Activated T-cell treated with anti-CD3 and anti-CD28 coated beads for 48 hours (primary cell): ENCODE data around the gene TAX1BP1.
A peak's percentile ranks its signal among the peaks of the same experiment; 100 is the strongest.
"Not testable (repeated sequence)": the region's sequence is repeated elsewhere in the genome, so short reads cannot be mapped to it uniquely, and the experiment has no call there.

Source experiments
- DNase-seq: peaks from one replicate; pipeline ENCODE4 v3.0.0-alpha.2; 2020; ENCODE audit warnings: low read depth

TAX1BP1 gene

DNA sequence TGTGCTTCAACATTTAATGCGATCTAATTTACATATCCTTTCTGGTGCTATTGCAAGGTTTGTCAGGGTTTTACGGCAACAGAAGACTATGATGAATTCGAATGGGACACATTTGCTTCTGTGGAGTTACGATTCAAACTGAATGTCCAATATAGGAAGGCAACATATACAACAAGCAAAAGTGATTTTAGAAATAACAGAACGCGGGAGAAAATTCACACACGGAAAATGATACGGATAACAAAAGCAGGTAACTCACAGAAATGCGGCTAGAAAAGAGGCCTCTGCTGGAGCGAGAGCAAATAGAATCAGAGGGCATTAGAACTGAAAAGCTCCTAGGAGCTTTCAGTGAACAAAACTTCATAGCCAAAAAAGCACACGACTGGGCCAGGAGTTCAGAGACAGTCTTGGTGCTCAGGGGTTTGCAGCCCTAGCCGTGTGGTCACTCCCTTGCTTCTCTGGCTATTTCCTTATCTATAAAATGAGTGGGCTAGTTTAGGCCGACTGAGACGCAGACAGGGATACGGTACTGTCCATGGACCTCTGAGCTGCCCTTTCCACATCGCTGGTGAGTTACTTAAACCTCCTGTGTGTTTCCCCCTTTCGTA lies 557 bp upstream of the TAX1BP1 start:
- peak; percentile 3 for DNase-seq

DNA sequence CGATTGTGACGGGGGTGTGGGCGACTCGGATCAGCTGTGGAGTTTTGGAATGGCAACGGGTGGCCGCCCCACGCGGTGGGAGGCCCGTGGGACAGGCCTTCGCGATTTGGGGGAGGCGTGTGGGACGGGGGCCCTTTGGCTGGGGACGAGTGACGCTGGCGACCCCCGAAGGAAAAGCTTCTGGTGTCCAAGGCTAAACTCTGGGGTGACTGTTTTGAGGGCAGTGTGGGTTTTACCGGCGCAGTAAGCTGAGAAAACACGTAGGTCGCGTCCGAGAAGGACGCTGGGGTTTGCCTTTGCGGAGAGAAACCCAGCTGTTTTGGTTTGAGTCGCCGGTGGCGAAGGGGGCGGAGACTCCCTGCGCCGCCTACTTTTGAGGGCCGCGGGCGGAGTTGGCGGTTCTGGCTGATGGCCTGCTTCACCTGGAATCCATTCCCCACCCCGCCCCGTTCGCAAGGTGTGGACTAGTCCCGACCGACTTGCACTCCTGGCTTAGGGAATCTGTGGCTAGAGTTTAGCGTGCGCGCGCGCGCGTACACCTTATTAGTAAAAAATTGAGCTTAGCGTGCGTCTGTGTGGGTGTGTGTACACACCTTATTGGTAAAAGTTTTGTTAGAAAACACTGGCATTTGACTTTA lies 606 bp downstream of the TAX1BP1 start:
- peak; percentile 85 for DNase-seq

DNA sequence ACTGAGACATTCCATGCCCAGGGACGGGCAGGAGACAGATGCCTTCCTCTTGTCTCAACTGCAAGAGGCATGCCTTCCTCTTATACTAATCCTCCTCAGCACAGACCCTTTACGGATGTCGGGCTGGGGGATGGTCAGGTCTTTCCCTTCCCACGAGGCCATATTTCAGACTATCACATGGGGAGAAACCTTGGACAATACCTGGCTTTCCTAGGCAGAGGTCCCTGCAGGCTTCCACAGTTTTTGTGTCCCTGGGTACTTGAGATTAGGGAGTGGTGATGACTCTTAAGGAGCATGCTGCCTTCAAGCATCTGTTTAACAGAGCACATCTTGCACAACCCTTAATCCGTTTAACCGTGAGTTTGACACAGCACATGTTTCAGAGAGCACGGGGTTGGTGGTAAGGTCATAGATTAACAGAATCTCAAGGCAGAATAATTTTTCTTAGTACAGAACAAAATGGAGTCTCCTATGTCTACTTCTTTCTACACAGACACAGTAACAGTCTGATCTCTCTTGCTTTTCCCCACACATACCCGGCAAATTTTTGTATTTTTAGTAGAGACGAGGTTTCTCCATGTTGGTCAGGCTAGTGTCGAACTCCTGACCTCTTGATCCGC lies 2.2 kb downstream of the TAX1BP1 start:
- DNase-seq = not testable (repeated sequence)

DNA sequence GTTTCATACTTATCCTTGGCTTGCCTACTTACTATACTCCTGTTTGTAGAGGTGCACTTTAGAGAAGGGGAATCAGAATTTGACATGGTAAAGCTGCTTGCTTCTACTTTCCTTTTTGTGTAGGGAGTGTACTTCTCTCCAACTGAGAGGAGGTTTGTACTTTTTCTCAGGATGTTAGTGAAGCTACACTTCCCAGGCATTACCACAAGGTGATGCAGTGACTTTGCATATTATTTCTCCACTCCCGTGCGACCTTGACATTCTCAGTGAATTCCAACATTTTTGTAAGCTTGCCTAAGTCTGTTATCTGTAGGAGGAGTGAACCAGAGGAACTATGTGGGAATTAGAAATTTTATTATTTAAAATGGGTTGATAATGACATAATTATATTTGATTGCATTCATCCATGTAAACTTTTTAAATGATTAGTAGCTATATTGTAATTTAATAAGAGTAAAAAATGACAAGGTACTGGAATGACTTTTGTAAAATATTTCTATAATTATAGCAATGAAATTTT lies 5.2 kb downstream of the TAX1BP1 start:
- no peak for DNase-seq

DNA sequence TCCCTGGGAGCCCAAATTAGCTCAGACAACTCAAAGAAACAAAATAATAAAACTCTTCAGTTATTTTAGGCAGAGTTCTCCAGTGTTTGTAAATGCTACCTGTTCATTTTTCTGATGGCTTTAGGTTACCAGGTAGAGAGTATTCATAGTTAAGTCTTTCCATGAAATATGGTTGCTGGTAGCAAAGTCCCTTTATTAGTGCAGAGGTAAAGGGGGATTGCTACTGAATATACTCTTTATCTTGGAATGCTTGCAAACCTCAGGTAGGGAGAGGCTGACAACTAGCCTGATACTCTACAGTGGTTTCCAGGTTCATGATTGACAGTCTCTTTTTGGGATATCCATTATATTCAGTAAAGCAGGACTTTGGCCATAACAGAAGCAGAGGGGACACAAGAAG lies 6.5 kb downstream of the TAX1BP1 start:
- no peak for DNase-seq

DNA sequence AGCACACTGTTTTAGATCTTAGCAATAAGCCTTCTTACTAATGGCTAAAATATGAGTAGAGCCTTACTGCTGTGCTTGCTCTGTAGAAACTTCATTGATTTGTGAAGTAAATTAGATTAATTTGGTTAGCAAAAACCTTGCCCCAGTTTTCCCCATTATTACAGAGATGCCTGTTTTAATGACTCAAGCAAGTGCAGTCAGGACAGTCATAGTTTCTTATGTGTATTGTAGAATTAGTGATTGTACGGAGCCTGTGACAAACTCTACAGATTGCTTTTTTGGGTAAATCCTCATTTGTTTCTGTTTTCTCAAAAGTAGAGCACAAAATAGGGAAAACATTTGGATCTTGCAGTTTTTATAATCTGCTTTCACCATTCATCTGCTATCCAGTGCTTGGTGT lies 7.0 kb downstream of the TAX1BP1 start:
- no peak for DNase-seq

DNA sequence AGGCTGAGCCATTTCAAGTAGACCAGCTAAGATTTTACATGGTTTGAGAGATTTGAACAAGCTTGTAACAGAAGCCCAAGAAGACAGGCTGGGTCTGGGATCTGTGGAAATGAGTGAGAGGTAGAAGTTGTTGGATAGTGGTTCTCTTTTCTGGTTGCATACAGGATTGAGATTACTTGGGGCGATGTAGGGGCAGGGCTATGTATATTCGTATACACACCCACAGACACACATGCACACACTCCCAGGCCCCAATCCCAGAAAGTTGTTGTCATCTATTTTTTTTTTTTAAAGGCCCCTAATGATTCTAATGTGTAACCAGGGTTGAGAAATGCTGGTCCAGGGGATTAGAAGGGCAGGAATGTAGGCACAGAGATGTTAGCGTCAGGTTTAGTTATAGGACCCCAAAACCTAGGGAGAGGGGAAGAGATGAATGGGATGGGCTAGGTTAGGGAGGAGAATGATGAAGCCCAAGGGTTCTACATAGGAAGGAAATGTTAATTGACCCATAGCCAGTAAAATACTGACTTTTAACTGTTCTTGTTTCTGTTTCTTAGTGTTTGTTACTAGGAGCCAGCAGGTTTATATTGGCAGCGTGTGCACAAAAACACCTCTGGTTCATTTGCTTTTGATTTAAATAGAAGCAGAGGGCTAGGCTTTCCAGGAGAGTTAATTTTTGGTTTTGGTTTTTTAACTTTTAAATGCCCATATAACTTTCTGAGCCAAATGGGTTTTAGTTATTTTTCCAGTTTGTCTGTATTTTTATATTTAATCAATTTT lies 7.8 kb downstream of the TAX1BP1 start:
- no peak for DNase-seq

DNA sequence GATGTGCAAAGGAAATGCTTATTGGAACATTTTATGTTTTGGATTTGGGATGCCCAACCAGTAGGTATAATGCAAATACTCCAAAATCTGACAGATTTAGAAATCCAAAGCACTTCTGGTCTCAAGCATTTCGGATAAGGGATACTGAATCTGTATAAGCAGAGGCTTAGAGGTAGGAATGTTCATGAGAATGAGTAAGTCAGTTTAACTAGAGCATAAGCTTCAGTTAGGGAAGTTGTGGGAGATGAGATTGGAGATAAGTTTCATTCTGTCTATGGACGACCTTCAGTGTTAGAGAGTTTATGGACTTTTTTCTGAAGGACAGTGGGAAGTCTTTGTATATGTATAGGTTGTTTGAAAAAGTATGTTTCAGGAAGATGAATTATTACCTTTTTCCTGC lies 10.4 kb downstream of the TAX1BP1 start:
- no peak for DNase-seq

DNA sequence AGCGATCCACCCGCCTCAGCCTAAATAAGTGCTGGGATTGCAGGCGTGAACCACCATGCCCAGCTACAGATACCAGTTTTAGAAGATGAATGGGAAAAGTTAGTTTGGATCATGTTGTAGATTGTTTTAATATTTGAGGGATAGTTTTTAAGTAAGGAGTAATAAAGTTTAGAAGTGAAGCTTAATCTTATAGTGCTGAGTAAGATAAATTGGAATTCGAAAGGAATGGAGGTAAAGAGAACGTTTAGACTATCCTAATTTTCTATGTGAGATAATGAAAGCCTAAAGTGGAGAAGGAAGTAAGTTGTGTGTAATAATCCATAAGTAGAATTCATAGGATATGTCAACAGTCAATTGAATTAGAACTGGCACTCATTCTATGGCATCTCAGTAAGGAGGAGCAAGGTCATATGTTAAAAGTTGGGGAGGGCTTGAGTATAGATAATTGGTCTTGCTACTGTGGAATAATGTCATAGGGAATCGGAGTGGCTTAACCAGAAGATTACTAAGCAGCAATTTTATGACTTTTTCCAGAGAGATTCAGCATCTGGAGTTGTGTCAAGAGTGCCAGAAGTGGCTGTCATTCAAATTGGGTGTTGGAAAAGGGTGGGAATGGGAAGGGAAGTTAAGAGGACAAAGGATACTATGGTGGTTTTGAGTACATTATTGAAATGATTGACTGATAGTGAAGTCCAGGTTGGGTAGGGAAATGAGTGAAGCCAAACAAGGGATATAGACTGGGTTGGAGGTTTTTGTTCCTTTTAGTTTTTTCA lies 12.1 kb downstream of the TAX1BP1 start:
- DNase-seq = no peak

DNA sequence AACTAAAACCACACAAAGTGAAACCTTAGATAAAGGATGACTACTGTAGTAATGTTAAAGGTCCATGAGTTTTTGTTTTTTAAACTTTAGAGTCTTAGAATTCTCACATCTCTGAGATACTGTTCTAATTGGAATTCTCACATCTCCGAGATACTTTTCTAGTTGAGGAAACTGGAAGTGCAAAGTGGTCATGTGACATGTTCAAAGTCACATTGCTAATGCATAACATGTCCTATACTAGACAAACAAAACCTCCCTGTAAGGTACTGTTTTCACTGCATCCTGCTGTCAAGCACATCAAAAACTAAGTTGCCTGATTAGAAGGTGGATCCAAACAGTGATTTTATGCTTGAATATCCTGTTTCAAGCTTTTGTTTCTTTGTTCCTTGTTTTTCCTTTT lies 13.9 kb downstream of the TAX1BP1 start:
- no peak for DNase-seq

DNA sequence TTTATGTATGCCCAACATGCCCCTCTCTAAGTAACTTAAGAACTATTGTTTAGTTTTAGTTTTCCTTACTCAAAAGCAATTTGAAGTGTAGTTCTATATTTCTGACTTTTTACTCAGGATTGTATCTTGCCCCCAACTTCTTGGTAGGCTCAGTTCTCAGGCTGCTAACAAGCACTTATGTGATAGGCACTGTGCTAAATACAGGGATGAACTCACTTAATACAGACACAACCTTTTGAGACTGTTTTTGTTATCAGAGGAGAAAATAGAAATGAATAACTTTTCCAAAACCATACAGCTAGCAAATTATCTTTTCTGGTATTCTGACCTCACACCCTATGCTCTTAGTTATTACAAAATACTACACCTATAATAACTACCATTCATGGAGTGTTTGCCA lies 16.3 kb downstream of the TAX1BP1 start:
- DNase-seq = no peak

DNA sequence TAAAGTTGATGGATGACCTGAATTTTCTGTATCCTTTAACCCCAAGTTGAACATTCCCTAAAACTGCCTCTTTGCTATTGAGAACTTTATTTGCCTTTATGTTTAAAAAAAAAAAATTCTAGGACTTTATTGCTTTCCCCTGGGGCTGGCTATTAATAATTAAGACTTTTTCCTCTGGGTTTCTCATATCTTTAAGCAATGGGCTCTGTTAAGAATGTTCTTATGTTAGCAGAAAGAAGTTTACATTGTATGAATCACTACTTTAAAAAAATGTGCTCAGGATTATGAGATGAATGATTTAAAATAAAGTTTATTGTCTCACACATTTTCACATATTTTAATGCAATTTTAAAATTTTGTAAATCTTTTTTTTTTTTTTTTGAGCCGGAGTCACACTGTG lies 19.5 kb downstream of the TAX1BP1 start:
- DNase-seq = no peak

DNA sequence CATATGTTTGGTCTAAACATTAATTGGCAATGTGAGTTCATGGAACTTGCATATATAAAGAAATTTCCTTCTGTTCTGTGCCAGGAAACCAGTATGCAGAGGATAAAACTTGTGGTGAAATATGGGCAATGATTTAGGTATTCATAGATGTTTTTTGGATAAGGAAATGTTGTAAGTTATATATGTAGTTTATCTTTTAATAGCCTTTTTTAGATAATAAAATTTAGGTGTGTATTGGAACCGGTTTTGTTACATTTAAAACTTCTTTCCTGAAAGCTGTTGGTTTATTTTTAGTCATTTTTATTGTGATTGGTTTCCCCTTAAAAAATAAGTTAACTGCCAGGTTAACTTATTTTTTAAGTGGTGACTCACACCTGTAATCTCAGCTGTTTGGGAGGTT lies 22.1 kb downstream of the TAX1BP1 start:
- no peak for DNase-seq

DNA sequence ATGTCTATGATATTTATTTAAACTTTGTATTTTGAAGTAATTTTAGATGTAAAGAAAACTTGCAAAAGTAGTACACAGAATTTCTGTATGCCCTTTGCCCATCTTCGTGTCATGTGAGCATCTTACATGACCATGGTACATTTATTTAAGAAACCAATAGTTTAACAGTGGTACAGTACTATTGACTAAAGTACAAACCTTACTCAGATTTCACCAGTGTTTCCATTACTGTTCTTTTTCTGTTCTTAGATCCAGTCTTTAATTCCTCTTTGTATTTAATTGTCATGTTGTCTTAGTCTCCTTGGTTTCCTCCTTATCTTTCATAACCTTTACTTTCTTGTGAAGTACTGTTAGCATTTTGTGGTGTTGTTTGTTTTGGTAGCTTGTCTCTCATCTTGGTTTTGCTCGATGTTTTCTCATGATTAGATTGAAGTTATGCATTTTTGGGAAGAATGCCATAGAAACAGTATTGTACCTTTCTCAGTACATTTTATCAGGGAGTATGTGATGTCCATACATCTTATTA lies 24.1 kb downstream of the TAX1BP1 start:
- DNase-seq = no peak

DNA sequence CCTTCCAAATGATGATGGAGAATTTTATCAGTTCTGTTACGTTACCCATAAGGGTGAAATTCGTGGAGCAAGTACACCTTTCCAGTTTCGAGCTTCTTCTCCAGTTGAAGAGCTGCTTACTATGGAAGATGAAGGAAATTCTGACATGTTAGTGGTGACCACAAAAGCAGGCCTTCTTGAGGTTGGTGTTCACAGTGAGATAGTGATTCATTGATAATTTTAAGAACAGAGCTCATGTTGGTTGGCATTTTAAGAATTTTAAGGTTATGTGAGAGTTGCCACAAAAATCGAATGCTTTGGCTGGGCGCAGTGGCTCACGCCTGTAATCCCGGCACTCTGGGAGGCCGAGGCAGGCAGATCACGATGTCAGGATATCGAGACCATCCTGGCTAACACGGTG lies 25.9 kb downstream of the TAX1BP1 start:
- DNase-seq = no peak

DNA sequence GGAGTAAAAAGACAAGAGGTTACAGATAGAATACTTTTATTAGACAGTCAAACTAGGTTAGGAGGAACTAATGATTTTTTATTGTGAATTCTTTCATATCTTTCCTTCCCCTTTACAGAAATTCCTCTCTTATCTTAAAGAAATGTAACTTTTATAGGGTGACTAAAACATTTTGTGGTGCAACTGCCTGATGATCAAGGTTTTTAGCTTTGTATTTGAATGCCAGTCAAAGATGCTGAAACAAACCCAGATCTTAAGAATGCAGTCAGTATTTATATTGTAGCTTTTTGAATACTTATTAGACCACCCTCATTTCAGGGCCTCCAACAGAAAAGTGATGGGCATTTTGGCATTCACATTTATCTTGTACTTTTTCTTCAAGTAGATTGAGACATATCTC lies 27.4 kb downstream of the TAX1BP1 start:
- no peak for DNase-seq

DNA sequence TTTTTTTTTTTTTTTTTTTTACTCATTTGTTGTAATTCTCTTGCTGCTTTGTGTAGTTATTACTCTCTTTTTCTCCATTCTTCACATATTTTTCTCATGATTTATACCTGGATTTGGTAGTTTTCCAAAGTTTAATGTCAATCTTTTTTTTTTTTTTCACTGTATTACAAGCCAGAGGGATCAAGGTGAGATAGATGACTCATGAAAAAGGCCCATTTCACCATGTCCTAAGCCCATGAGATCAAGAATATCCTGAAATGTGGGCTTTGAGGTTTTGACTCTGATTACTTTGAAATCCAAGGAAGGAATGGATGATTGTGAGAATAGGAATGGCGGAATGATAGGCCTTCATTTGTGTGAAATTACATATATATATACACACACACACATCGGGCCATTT lies 31.1 kb downstream of the TAX1BP1 start:
- DNase-seq = no peak

DNA sequence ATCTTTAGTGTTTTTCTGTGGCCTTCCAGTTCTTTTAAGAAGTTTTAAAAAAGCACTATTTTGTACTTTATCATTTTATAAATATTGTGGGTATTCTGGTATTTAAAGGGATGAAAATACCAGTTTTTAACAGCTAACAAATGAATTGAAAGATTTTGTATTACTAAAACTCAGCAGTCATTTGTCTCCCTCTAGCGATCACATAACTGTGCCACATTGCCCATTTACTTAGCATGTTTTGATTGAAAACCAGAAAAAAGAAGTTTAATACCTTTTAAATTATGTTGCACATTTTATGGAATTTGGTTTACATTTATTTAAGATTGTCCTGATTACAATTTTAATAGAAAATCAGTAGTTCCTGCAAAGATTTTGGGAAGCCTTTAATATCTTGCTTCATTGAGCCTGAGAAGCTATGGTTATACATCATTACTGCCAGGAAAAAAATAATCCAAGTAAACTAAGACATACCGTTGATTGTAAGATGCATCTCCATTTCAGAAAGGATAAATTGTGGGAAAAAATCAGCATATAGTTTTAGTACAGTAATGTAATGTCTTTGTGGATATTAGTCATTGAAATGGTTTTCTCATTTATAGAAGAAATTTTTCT lies 34.9 kb downstream of the TAX1BP1 start:
- no peak for DNase-seq

DNA sequence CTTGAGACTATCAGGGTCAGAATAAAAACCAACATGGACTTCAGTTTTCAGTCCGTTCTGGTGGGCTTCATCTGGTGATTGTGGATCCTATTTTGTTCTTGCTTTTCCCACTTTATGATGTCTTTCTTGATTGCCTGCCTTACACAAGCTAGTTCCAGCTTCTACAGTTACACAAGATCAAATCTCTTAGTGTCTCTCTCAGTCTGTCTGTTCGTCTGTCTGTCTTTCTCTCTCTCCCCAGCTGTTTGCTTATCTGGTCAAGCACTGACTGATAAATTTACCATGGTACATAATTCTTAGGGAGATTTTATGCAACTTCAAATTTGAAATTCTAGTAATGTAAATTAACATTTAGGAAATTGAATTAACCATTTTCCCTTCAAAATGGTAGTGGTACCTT lies 35.8 kb downstream of the TAX1BP1 start:
- DNase-seq = no peak

DNA sequence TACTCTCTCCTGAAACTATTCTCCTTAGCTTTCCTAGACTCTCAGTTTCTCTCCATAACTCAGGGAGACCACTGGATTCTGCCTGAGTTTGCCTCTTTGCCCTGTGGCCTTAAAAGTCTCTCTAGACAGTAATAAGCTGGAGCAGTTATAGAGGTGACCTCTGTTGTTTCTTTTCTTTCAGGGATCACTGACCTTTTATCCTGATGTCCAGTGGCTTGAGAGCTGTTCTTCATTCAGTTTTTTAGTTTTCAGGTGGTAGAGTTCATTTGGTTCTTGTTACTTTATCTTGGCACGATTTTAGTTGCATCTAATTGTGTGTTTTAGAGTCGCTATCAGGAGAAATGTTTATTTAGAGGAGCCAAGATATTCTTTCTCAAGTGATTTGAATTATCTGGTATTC lies 37.7 kb downstream of the TAX1BP1 start:
- no peak for DNase-seq

DNA sequence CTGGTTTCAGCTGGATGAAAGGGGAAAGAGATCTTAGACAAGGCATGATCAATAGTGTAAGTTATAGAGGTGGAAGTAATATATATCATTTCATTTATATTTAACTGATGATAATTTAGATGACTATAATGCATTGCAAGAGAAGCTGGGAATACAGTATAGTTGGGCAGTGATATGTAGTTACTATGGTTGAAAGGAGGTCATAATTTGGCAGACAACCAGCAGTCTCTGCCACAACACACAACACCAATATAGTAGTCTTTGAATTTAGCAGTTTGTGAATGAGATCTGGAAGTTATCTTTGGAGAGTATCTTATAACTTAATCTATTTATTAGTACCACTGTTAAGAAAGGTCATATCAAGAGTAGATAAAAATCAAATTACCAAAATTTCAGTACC lies 39.9 kb downstream of the TAX1BP1 start:
- DNase-seq = no peak
